GM19455 (cell line): ENCODE results near the gene UPF3A.
A peak's percentile ranks its signal among the peaks of the same experiment; 100 is the strongest.
"Not testable (repeated sequence)": the region's sequence is repeated elsewhere in the genome, so short reads cannot be mapped to it uniquely, and the experiment has no call there.

ENCODE experiments used
- ATAC-seq: cut with Tn5 transposase; IDR thresholded peaks from one replicate; pipeline ENCODE4 v1.9.1; 2021; ENCODE audit not compliant: unreplicated experiment

Gene UPF3A

DNA sequence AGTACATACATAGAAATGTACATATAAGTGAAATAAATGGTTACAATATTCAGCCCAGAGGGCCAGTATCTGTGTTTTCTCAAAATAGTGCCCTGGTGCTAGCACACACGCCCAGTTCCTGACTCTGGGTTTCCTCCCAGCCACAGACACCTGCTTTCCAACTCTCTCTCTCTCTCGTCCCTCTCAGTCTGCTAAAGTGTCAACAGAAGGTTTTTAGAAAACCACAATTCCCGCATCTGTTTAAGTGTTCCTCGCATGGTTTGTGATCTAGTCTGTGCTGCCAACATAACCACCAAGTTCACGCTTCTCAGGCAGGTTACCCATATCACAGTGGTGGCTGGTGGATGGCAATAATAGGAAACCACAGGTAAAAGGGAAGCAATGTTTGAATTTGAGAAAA lies 17.8 kb upstream of the UPF3A start:
- ATAC-seq = no peak

DNA sequence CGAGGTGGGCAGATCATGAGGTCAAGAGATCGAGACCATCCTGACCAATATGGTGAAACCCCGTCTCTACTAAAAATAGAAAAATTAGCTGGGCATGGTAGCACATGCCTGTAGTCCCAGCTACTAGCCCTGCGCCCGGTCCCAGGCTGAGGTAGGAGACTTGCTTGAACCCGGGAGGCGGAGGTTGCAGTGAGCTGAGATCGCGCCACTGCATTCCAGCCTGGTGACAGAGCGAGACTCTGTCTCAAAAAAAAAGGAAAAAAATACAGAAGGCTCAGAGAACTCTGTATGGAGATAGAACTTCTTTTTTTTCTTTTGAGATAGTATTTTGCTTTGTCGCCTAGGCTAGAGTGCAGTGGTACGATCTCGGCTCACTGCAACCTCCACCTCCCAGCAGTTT lies 17.1 kb upstream of the UPF3A start:
- ATAC-seq = not testable (repeated sequence)

GRCh38 chr13:114264886-114265611 lies 16.4 kb upstream of the UPF3A start:
- ATAC-seq = no peak

- no peak for ATAC-seq
Observed at GRCh38 chr13:114266241-114266640, 15.2 kb upstream of the UPF3A start.

- ATAC-seq = no peak
Observed at GRCh38 chr13:114268344-114269280, 12.8 kb upstream of the UPF3A start.

DNA sequence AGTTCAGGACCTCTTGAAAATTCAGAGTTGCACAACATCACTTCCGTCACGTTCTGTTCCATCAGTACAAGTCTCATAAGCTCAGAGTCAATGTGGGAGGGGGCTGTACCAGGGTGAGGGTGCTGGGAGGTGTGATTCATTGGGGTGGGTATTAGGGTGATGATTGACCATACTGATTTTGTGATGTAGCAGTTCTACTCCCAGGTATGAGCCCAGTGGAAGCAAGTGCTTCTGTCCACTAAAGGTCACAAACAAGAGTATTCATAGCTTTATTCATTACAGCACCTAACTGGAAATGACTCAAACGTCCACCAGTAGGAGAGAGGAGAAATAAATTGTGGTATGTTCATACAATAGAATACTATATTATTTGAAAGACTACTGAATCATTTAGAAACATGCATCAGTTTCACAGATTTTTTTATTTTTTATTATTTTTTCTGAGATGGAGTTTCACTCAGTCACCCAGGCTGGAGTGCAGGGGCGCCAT lies 12.1 kb upstream of the UPF3A start:
- no peak for ATAC-seq

GRCh38 chr13:114272977-114273376 lies 8.4 kb upstream of the UPF3A start:
- no peak for ATAC-seq

DNA sequence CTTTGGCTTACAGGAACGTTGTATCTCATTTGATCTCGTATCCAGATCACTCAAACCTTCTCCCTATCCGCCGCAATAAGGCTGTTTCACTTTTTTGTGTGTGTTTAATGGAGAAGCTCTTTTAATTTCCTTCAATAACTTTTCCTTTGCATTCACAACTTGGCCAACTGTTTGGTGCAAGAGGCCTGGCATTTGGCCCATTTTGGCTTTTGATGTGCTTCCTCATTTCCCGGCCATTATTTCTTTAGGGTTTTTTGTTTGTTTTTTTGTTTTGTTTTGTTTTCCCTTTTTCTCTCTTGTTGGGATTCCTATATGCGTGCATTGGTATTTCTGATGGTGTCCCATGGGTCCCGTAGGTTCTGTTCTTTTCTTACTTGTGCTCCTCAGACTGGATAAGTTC lies 6.1 kb upstream of the UPF3A start:
- no peak for ATAC-seq

DNA sequence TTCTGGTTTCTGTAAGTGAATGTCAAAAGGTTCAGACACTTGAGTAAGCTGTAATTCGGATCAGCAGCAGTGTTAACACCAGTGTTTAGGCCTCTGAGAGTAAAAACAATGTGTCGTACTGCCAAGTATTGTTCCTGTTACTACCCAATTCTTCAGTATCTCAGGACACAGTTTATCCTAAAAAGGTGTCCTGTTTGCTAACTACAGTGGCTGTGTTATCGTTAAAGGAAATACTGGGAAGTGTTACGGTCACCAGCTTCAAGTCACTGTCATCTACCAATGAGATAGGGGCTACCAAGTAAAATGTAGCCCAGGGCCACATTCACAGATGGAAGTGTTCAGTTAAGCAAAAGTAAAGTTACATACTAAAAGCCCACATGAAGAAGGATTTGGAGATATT lies 2.3 kb upstream of the UPF3A start:
- no peak for ATAC-seq

DNA sequence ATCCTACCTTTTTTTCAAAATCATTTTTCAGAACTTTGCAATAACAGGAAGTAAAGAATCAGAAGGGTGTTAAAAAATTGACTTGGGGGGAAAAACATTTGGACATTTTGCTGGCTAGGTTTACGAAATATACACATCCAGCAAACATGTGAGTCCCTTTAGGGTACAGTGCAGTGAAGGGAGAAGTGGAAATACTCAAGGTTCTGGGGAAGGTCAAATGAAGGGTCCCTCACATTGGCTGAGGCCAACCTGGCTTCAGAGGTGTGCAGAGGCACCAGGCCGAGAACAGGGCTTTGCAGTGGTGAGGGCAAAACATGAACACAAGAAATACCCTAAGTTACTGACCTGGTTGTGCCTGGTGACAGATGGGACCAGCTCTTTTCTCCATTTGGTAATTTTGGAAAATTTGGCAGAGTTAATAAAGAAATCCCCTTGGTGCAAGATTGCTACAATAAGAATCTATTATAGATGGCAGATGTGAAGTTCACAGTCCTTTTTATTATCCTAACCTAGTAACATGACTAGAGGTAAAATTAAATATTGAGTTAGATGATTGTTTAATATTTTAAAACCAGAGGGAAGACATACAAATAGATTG lies 1.5 kb upstream of the UPF3A start:
- no peak for ATAC-seq

- ATAC-seq = peak; percentile 60
Observed at GRCh38 chr13:114282041-114282670, 755 bp downstream of the UPF3A start.

- no peak for ATAC-seq
Observed at GRCh38 chr13:114283576-114283975, 2.2 kb downstream of the UPF3A start.

- no peak for ATAC-seq
Observed at GRCh38 chr13:114284680-114285079, 3.3 kb downstream of the UPF3A start.

DNA sequence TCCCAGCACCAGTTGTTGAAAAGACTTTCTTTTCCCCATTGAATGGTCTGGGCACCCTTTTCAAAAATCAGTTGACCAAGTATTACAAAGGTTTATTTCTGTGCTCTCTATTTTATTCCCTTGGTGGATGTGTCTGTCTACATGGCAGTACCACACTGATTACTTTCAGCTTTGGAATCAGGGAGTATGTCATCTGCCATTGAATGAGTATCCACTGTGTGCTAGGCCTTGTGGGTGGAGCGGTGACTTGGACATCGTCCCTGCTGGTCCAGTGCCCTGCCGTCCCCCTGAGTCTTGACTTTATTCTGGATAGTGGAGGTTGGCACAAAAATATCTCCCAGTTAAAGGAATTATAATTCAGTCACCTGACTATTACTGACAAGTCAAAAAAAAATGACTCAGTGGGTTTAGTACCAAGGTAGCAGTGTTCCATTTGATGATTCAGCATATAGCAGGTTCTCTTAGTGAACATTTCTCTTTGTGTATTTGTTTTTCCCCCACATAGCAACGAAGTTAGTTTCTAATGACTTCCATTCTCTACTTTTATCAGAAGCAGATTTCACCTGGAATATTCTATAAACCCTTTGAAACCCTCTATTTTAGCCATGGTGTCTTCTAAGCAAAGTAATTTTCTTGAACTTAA lies 3.9 kb downstream of the UPF3A start:
- no peak for ATAC-seq

- ATAC-seq = no peak
Observed at GRCh38 chr13:114286808-114287207, 5.4 kb downstream of the UPF3A start.

GRCh38 chr13:114288157-114288591 lies 6.8 kb downstream of the UPF3A start:
- ATAC-seq = no peak

DNA sequence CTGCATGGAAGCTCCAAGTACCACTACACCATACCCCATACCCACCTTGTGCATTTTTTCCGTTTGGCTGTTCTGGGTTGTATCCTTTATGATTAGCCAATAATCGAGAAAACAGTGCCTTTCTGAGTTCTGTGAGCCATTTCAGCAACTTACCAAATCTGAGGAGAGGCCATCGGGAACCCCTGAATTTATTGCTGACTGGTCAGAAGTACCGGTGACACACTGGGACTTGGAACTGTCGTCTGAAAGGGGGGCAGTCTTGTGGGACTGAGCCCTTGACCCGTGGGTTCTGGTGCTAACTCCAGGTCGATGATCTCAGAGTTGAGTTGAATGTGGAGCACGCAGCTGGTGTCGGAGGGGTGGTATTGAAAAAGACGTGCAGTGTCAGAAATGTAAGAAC lies 15.0 kb downstream of the UPF3A start:
- ATAC-seq = peak; percentile 13

GRCh38 chr13:114296902-114297301 lies 15.5 kb downstream of the UPF3A start:
- ATAC-seq = peak; percentile 55

GRCh38 chr13:114298866-114299265 lies 17.5 kb downstream of the UPF3A start:
- no peak for ATAC-seq

DNA sequence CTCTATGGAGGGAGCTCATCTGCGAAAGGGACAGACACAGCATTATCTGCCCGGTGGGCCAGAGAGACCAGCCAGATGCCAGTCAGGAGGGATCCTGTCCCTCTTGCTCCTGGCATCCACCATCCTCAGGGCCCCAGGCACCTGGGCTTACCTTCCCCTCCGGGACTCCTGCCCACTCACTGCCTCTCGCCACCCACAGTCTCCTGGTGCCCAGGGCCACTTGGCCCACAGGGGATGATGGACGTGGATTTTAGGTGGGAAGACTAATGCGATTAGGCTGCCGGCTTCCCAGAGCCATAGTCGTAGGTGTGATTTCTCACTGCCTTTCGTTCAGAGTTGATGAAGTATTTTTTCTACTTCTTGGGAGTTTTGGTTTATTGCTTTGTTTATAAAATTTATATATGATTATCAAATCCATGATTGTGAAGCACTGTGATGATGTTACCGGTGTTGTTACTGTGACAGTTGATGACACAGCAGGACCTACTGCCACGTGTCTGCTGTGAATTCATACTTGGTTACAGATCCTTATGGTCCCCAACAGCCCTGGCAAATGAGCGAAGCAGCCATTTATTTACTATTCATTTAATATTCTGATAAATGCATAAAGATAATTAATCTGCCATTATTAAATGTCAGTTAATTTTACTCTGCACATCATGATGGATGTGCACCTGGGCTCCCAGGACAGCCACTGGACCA lies 18.4 kb downstream of the UPF3A start:
- no peak for ATAC-seq
